IPS-11a (cell line): ENCODE results near the gene INSIG1.
A peak's percentile ranks its signal among the peaks of the same experiment; 100 is the strongest.

Experiments
- H3K4me3 ChIP-seq: one replicate; pipeline ENCODE4 v1.5.1; 2013; ENCODE audit warnings: low read depth, low read length, control low read depth

INSIG1 gene

DNA sequence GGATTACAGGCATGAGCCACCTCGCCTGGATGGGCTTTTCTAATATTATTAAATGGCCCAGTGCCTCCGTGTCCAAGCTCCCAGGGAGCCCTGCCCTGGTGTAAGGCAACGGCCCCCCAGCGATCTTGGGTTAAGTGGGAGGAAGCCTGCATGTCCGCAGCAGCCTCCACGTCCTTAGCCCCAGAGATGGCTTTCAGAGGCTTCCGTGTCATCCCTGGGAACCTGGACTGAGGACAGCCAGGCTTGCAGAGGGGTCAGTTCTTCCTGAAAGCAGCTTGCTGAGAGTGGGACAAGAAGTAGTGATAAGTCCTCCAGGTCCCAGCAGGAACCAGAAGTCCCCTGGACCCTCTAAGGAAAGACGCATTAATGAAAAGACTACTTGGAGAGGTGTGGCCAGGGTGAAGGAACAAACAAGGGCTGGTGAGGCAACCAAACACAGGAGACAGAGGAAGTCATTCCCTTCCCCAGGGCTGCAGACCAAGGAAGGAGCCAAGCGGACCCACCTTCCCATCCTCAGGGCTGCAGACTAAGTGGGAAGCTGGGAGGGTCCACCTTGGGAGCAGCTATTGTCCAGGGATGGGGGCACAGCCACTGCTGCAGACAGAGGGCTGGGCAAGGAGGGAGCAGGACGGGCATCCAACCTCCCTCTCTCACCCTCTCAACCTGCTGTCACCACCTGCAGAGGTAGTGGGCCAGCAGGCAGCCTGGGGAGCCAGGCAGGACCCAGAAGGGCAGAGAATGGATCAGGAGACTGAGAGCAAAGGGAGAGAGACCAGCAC lies 13.0 kb upstream of the INSIG1 start:
- H3K4me3 ChIP-seq = no peak overlapping the region

DNA sequence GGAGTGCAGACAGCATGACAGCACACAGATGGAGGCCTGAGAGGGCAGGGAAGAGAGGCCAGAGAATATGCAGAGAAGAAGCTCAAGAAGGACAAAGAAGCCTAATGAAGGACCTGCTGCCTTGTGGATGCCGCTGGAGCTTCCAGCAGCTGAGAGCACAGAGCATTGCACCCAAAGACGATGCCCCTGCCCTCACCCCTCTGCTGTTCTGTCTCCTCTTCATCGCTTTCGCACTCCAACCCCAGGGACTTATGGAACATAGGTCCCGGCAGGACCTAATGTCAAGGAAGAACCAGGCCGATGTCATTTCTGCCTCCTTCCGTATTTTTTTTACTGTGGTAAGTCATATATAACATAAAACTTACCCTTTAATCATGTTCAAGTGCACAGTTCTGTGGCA lies 12.3 kb upstream of the INSIG1 start:
- no peak overlapping the region for H3K4me3 ChIP-seq

- H3K4me3 ChIP-seq = no peak overlapping the region
These were observed 11.8 kb upstream of the INSIG1 start for GRCh38 chr7:155285833-155286232.

GRCh38 chr7:155286686-155287085 lies 11.0 kb upstream of the INSIG1 start:
- no peak overlapping the region for H3K4me3 ChIP-seq

- H3K4me3 ChIP-seq = no peak overlapping the region
These were observed 10.3 kb upstream of the INSIG1 start for GRCh38 chr7:155287284-155287935.

- no peak overlapping the region for H3K4me3 ChIP-seq
These were observed 9.6 kb upstream of the INSIG1 start for GRCh38 chr7:155288055-155288454.

DNA sequence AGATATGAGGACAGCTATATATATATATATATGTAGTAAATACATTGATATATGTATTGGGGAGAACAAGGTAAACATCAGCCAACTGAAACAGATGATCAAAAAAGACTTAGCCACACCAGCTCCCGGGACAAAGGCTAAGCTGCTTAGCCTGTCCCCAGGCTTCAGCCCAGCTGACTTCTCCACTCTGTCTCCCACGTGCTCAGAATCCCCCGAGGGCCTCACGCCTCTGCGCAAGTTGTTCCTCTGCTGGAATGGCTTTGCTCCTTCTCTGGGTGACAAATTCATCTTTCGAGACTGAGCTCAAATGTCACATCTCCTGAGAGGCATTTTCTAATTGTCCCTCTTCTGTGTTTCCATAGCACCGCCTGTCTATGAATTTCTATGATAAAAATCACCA lies 8.6 kb upstream of the INSIG1 start:
- H3K4me3 ChIP-seq = no peak overlapping the region

DNA sequence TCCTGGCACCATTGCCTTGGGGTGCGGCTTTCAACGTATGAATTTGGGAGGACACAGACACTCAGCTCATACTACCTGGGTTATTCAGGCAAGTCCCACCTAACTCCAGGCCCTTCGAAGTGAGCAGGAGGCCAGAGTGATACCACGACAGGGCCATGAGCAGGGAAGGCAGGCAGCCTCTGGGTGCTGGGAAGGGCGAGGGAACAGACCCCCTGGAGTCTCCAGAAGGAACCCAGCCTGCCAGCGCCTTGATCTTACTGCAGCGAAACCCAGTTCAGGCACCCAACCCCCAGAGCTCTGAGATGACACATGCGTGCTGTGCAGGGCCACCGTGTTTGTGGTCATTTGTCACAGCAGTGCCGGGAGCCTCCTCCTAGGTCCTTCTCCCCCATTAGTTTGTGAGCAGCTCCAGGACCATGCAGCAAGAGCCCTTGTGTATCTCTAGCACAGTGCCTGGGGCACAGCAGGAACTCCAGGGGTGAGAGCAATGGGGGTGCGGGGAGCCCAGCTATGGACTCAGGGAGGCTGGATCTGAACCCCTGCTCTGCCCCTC lies 7.7 kb upstream of the INSIG1 start:
- H3K4me3 ChIP-seq = no peak overlapping the region

- no peak overlapping the region for H3K4me3 ChIP-seq
These were observed 6.6 kb upstream of the INSIG1 start for GRCh38 chr7:155291045-155291530.

DNA sequence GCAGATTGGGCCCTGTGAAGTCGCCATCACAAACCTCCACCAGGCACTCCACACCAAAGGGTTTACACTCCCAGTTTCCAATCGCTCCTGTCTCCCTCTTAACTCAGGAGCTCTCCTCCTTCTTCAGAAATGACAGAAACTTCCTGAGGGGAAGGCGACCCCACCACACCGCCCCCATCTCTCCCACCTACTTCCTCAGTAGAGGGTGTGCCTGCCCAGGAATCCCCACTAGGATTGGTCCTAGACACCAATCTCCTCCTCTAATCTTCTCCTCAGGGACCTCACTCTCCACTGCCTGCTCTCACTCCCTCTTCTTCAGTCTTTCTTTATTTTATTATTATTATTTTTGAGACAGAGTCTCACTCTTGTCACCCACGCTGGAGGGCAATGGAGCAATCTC lies 5.9 kb upstream of the INSIG1 start:
- no peak overlapping the region for H3K4me3 ChIP-seq

GRCh38 chr7:155292680-155293226 lies 4.9 kb upstream of the INSIG1 start:
- H3K4me3 ChIP-seq = no peak overlapping the region

DNA sequence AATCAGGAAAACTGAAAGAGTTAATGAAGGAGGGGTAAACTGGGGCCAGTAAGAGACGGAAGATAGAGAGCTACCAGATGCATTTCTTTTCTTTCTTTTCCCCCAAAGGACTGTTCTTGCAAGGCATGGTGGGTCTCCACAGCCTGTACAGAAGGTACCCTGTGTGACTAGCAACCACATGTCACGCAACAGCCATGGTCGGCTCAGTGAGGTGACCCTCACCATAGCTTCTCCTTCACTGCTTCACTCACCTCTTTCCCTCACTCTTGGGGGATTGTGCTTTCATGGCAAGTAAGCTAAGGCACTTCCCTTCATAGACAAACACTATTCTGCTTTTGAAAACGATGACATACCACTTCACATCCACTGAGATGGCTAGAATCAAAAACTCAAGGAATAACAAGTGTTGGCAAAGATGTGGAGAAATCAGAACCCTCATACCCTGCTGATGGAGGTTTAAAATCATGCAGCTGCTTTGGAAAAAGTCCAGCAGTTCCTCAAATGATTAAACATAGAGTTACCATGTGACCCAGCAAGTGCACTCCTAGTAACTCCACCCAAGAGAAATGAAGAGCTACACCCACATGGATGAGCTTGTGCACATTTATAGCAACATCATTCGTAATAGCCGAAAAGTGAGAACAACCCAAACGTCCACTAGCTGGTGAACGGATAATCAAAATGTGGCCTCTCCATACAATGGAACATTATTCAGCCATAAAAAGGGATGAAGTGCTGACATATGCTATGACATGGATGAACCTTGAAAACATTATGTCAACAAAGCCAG lies 3.8 kb upstream of the INSIG1 start:
- no peak overlapping the region for H3K4me3 ChIP-seq

DNA sequence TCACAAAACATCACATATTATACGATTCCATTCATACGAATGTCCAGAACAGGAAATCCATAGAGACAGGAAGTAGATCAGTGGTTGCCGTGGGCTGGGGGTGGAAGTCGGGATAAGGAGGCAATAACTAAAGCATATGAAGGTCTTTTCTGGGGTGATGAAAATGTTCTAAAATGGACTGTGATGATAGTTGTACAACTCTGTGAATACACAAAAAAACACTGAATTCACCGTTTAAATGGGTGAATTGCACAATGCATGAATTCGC lies 3.2 kb upstream of the INSIG1 start:
- no peak overlapping the region for H3K4me3 ChIP-seq

DNA sequence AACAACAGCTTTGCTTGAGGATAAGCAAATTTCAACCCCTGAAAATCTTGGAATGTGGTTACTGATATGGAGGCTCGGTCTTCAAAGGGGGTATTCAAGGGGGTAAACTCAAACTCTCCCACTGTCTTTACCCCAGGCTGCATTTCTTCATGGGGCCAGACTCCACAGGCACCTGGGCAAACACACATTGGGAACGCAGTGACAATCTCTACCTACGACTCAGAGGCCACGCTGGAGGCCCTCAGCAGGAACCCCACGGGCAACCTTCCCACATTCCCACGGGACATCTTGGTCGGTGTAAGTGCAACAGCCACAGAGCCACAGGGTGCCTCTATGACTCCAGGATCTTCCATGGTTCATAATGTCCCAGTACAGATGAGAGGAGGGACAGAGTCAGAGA lies 2.2 kb upstream of the INSIG1 start:
- no peak overlapping the region for H3K4me3 ChIP-seq

GRCh38 chr7:155296006-155296787 lies 1.5 kb upstream of the INSIG1 start:
- no peak overlapping the region for H3K4me3 ChIP-seq

DNA sequence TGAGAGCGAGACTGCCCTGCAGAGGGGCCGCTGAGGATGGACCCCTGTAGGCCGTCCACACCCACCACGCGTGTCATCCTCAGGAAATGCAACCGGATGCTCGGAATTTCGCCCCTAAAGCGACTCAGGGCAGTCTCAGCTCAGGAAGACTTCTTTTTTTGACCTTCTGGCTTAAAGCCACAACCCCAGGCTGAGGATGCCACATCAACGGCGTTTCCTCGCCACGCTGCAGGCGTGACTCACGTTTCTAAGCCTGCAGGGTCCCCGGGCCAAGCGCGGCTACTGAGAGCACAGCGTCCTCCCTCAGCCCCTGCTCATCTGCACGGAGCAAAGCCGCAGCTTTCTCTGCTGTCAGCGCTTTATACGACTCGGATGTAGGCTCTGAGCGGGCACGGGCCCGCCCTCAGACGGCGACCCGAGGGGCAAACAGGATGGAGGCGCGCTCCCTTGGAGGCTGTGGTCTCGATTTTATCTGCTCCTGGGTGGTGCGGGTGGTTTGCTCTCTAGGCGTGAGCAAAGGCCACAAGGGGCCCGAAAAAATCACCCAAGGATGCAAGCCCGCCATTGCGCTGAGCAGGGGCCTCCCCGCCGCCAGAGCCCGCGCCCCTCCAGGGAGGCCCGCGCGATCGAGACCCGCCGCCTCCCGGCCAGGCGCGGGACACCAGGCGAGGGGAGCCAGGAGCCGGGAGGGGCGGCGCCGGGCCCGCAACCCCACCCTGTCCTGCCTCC lies 726 bp upstream of the INSIG1 start:
- peak overlapping the region; percentile 53 for H3K4me3 ChIP-seq

DNA sequence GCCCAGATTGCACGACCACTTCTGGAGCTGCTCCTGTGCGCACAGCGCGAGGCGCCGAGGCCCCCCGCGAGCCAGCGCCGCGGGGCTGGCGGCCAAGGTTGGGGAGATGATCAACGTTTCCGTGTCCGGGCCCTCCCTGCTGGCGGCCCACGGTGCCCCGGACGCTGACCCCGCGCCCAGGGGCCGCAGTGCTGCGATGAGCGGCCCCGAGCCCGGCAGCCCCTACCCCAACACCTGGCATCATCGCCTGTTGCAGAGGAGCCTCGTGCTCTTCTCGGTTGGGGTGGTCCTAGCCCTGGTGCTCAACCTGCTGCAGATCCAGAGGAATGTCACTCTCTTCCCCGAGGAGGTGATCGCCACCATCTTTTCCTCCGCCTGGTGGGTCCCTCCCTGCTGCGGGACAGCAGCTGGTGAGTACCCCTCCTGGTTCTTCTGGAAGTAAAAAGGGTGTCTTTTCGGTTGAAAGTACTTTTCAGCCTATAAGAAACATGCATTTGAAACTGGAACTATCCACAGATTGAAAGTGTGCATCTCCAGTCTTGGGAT lies 683 bp downstream of the INSIG1 start:
- H3K4me3 ChIP-seq = peak overlapping the region; percentile 64

GRCh38 chr7:155298834-155299534 lies 1.3 kb downstream of the INSIG1 start:
- H3K4me3 ChIP-seq = peak overlapping the region; percentile 64
